ENCODE results near the gene RLF.

DNA sequence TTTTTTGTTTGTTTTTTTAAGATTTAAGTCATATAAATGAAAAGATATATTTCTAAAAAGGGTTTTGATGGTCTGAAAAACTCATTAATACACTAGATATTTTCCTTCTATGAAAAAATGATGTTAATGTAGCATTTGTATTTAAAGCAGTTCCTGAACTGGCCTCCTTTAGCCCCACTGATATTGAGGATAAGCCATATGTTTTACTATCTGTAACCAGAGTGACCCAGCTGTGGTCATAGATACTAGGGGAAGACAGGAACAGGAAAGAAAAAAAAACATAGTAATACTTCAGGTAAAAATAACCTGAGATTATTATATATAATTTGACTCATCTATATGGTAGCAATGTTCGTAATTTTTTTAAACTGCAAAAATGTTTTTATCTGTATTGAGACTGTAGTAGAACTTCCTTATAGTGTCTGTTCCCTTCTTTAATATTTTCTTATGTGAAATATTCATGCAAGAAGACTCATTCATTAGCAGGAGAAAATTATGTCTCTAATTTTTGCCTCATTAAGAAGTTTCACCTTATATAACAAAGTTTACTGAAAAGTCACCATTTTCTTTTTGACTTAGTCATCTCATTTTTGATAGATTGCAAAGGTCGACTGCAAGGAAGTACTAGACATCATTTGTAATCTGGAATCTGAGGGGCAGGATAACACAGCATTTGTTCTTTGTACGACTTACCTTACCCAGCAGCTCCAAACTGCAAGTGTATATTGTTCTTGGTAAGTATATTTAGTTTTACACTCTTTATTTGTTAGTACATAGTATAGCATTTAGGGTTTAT, 61.0 kb downstream of the RLF start:
- TF ChIP-seq CTCF (IDR thresholded peaks at IDR 0.05) (no peak), EP300 (IDR thresholded peaks at IDR 0.05) (no peak), POLR2A (IDR thresholded peaks at IDR 0.05) (no peak), POLR2AphosphoS5 (IDR thresholded peaks at IDR 0.05) (no peak)
